Midbrain (tissue), 1 donor: ENCODE results near the gene SFXN3.
A peak's percentile ranks its signal among the peaks of the same experiment; 100 is the strongest.

Experiments
- DNase-seq: peaks from one replicate; lab custom pipeline; 2025; lab: John Stamatoyannopoulos, UW

The SFXN3 gene

DNA sequence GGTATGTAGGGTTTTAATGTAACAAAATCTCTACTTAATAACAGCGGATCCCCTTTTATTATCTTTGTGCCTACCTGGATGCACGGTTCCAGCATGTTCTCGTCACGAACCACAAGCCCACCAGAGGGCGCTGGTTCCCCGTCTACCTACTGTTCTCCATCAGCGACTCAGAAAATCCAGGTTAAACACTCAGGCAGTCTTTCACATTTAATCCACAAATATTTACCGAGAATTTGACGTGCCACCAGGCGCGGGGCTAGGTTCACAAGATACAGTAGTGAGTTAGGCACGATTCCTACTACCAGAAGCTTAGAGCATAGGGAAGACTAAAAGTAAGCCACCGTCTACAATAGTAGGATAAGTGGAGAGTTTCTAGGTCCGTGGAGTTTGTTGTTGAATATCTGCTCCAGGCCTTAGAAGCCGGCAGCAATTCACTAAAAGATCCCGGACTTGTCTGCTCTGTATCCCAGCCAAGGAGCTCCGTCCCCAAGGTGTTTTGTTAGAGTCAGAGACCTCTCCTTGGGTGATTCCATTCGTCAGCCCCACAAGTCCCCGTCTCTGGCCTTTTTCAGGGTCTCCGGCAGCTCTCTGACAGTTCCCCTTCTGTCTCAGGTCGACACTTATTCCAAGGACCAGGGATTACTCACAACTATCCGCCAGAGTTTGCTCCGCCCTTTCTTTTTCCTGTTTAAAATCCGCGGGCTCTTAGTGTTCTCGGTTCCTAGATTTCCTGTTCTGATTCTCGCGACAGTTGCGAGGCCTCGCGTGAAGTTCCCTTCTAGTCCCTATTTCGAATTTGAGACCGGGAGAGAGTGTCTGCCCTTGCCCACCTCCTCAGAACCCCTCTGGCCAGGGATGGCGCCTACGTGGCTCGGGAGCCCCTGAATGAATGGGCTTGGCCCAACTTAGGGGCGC is 29.3 kb downstream of the SFXN3 start:
- DNase-seq = peak; percentile 91

- DNase-seq = no peak
Measured at GRCh38 chr10:101060951-101061623, 30.1 kb downstream of the SFXN3 start.

GRCh38 chr10:101061624-101062231 is 30.7 kb downstream of the SFXN3 start, which contains the start of gene KAZALD1:
Gene KAZALD1, plus strand, starts transcription at chr10:101061989. Its CDS starts 604 bp downstream, at chr10:101062593.
- DNase-seq = no peak

- DNase-seq = no peak
Measured at GRCh38 chr10:101062232-101063049, 31.4 kb downstream of the SFXN3 start.

- no peak for DNase-seq
Measured at GRCh38 chr10:101063050-101063525, 32.1 kb downstream of the SFXN3 start.

DNA sequence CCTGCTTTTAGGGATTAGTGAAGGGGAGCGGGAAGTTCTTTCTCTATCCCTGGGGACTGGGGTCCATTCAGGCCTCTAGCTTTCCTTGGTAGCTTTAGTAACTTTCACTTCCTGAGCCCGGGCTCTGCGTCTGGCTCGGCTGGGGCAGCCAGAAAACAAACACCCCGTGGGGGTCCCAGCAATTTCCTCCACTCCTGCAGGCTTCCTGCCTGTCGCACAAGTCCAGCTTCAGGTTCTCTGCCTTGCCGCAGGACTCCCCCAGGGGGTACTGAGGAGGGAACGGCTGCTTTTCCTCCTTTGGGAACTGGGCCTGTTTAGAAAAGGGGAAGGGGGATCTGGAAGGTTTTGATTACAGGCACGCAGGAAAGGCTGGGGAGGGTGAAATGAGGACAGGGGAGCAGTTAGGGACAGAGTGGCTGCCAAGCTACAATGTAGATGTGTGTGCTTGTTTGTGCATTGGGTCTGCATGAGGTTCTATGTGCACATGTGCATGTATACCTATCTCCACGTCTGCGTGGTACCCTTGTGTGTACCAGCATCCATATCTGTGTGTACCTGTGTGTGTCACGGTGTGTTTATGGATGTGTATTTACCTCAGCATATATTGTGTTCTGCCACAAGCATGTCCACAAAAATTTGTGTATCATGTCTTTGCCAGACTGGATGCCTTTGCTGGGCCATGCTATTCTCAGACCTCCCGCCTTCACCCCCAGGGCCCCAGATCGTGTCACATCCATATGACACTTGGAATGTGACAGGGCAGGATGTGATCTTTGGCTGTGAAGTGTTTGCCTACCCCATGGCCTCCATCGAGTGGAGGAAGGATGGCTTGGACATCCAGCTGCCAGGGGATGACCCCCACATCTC is 32.7 kb downstream of the SFXN3 start:
- no peak for DNase-seq

DNA sequence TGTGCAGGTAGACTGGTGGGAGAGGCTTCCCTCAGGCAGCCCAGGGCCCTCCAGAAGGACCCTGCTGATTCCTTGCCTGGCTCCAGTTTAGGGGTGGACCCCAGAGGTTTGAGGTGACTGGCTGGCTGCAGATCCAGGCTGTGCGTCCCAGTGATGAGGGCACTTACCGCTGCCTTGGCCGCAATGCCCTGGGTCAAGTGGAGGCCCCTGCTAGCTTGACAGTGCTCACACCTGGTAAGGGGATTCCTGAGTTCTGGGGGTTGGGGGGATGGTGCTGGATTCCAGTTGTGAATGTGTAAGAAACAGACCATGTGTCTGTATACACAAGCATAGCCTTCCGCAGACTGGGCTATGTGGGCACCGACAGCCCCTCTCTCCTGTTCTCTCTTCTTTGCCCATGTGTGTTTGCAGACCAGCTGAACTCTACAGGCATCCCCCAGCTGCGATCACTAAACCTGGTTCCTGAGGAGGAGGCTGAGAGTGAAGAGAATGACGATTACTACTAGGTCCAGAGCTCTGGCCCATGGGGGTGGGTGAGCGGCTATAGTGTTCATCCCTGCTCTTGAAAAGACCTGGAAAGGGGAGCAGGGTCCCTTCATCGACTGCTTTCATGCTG is 33.5 kb downstream of the SFXN3 start:
- DNase-seq = no peak

- DNase-seq = no peak
Measured at GRCh38 chr10:101065481-101066145, 34.6 kb downstream of the SFXN3 start.

DNA sequence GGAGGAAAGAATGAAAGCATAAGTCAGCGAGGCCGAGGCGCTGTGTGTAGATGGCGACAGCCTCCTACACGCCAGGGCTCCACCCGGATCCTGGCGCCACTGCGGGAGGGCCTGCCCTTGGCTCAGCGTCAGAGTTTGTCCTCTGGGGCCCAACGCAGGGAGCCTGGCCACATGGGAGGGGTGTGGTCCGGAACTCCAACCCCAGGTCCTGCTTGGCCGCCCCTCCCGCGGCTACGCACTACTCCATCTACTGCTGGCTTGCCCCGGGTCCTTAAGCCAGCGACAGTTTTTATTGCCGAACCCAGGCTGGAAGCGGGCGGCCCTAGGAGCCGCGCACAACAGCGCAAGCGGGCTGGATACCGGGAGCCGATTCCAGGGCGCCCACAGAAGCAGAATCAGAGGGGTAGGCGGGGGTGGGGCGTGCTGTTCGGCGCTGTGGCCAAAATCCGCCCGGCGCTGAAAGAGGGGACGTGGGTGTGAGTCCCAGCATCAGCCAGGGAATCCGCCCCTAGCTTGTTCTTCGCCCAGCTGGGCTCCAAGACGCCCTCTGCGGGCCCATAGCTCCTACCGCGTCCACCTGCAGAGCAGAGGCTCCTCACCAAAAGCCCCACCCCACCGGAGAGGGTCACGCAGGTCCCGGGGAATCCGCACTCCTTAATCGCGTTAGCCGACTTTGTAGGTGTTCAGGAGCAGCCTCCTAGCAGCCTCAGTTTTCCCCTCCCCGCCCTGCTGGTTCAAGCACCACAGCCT is 35.3 kb downstream of the SFXN3 start:
- DNase-seq = no peak

DNA sequence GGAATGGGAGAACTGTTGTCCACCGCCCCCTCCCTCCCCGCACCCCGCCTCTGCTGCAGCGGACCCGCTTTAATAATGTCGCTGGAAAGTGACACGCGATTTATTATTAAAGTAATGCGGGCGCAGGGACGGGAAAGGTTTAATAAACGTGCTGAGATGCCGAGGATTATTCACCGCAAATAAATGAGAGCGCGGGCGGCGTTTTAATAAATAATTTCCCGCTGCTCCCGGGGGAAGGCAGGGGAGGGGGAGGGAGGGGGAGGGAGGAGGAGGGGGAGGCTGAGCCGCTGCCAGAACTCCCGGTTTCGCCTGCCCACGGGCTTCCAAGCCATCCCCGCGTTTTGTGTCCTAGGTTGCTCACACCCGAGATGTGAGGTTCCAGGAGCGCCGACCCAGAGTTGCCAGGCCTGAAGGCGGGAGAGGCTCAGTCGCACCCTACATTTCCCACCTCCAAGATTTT is 35.9 kb downstream of the SFXN3 start:
- no peak for DNase-seq

- peak; percentile 78 for DNase-seq
Measured at GRCh38 chr10:101067356-101068083, 36.5 kb downstream of the SFXN3 start.

DNA sequence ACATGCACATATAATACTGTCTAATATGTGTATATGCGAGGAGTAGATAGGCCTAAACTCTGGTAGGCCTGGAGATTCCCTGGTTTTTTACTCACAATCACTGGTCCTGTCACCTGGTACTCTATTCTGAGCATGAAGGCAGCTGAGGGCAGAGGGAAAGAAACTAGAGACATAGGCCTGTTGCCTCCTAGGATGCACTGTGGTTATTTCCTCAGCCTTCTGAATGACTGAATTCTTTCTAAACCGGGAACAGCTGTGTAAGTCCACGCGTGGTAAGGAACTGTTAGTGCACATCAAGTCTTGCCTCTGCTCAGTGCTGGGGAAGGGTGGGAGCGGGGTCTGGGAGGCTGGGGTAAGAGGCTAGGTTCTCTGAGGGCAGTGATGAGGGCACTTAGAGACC is 38.4 kb downstream of the SFXN3 start:
- DNase-seq = no peak

DNA sequence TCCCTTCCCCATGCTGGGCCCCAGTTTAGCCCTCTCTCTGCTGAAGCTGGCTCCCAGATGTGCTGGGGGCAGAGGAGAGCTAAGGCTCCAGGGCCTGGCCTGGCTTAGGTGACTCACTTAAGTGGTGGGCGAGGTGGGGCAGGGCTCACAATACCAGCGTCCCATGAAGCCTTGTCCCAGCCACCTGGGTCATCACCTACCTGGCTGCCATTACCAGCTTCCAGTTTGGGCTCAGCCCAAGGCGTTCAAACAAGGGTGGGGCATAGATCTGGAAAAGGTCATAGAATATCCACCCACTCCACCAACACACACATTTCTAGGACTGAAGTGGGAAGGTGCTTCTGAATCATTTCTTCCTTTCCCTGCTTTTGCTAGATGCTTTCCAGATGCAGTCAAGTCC is 39.1 kb downstream of the SFXN3 start:
- no peak for DNase-seq

DNA sequence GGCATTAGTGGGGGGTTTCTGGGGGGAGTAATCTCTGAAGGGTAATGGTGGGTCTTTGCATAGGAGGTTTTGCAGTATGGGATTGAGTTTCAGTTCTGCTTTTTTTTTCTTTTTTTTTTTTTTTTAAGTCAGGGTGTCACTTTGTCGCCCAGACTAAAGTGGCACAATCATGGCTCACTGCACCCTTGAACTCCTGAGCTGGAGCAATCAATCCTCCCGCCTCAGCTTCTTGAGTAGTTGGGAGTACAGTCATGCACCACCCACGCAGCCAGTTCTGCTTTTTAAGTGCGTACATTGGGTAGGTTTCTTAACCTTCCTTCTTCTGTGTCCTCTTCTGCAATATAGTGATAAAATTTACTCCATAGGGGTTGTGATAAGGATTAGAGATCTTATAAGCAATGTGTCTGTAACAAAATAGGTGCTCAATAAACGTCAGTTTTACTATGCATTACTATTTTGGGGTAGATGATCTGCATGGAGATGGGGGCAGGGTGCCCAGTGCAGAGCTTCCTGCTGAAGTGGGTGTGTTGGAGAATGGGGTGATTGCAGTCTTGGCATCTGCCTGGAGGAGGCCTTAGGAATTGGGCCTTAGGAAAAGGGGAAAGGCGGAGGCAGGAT is 40.3 kb downstream of the SFXN3 start:
- no peak for DNase-seq

DNA sequence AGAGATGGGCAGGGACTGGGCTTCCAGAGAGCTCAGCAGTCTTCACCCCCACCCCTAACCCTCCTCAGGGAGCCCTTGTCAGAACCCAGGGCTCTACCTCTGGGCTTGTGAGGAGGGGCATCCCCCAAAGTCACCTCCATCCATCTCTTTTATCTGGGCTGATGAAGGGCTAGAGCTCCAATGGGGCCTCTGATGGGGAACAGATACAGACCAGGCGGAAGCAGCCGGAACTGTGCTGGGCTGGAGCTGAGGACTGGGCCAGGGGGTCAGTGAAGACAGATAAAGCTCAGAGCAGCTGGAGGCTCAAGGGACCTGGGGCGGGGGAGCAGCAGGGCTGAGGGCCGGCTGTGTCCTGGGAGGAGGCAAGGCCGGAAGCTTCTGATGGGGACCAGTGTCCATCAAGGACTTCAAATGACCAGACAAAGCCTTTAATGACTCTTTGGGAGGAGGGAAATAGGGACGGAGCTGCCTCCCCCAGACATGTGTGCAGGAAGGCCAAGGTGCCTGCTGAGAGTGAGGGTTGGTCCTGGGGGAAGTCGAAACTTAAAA is 40.9 kb downstream of the SFXN3 start:
- DNase-seq = no peak

GRCh38 chr10:101072923-101073322 is 41.9 kb downstream of the SFXN3 start:
- DNase-seq = no peak

- DNase-seq = no peak
Measured at GRCh38 chr10:101073631-101074030, 42.6 kb downstream of the SFXN3 start.
